Measurements from ENCODE around the gene PLET1.

PLET1 gene

DNA sequence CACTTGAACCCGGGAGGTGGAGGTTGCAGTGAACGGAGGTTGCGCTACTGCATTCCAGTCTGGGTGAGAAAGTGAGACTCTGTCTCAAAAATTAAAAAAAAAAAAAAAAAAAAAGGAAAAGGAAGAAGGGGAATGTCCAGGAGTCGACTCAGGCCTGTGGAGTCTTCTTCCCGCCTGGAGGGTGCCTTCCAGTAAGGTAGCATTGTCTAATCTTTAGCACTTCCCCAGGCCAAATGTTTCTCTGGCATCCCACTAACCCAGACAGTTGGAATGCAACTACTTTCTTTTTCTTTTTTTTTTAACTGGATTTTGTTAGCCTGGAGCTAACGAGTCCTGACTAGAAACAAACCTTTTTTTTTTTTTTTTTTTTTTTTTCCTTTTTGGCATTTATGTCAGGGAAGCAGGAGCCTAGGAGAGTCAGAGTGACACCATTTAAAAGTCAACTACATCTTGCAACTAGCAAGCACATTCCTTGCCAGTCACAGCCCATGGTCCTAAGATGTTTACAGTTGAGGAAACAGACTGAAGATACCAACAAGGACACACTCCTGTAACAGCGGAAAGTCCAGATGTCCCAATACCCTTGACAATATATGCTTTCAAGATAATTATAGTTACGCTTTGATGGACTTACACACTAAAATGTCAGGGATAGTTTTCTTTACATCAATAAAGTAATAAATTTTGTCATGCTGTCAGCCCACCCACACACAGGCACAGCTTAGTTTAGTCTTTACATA lies 10.6 kb downstream of the PLET1 start:
- TF ChIP-seq, protein P1, sequence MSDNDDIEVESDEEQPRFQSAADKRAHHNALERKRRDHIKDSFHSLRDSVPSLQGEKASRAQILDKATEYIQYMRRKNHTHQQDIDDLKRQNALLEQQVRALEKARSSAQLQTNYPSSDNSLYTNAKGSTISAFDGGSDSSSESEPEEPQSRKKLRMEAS (IDR thresholded peaks at IDR 0.05; ENCODE audit: low read depth, low read length), result no peak
- no peak for DNase-seq (ENCODE audit: low read depth)
- H3K4me3 ChIP-seq (ENCODE audit: low read depth, low read length), result no peak overlapping the region

DNA sequence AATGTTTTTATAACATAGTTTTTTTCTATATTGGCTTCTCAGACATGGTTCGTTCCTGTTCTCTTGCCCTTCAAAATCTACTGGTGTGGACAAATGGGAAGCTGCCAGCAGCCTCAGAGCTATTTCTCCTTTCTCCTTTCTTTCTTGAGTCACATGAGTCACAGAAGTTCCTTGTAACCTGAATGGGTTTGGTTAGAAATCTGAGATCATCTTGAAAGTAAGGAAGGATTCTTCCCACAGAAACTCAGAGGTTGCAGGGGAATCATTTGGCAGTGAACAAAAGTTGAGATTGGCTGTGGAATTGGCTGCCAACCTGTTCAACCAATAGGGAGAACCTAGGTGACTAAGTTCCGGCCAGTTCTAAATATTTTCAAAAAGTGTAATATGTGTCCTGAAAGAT lies 12.5 kb downstream of the PLET1 start:
- TF ChIP-seq POLR2A (IDR thresholded peaks at IDR 0.05; ENCODE audit: extremely low read depth, insufficient read length), result no peak
- TF ChIP-seq, protein P1 (IDR thresholded peaks at IDR 0.05; ENCODE audit: low read depth, low read length), result no peak
- TF ChIP-seq CTCF (IDR thresholded peaks at IDR 0.05; ENCODE audit: low read depth, low read length), result no peak
- TF ChIP-seq MYC (IDR thresholded peaks at IDR 0.05; ENCODE audit: low read depth, low read length), result no peak
- no peak for DNase-seq (ENCODE audit: low read depth)

DNA sequence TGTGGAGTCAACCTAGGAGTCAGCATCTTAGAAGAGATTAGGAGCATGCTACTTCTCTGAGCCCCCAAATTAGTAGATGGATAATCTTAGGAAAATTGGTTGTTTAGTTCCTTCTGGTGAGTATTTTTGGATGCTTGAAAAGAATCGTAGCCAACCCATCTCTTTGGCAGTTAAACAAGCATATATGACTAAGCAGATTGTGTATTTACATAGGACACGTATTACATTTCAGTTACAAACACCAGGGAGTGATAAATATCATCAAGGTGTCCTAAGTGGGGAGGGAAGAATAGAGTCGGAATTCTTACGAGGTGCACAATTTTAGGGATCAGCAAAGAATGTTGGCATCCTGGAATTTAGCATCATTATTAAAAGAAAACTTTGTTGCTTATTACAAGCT lies 13.5 kb downstream of the PLET1 start:
- DNase-seq (ENCODE audit: low read depth), result no peak
- no peak overlapping the region for H3K4me3 ChIP-seq (ENCODE audit: low read depth, low read length)
- no peak for TF ChIP-seq POLR2A (IDR thresholded peaks at IDR 0.05; ENCODE audit: extremely low read depth, insufficient read length)
- no peak for TF ChIP-seq MYC (IDR thresholded peaks at IDR 0.05; ENCODE audit: low read depth, low read length)
- TF ChIP-seq, protein P1 (IDR thresholded peaks at IDR 0.05; ENCODE audit: low read depth, low read length), result no peak

More for the DNA sequence above, 12.5 kb downstream of the PLET1 start:
- H3K4me3 ChIP-seq (ENCODE audit: low read depth, low read length), result no peak overlapping the region

- H3K4me3 ChIP-seq (ENCODE audit: low read depth, low read length), result no peak overlapping the region
- DNase-seq (ENCODE audit: low read depth), result no peak
- TF ChIP-seq, protein P1 (IDR thresholded peaks at IDR 0.05; ENCODE audit: low read depth, low read length), result no peak
- TF ChIP-seq MYC (IDR thresholded peaks at IDR 0.05; ENCODE audit: low read depth, low read length) (no peak), CTCF (IDR thresholded peaks at IDR 0.05; ENCODE audit: low read depth, low read length) (no peak), POLR2A (IDR thresholded peaks at IDR 0.05; ENCODE audit: extremely low read depth, insufficient read length) (no peak)
These were observed 19.2 kb downstream of the PLET1 start for GRCh38 chr11:112241486-112241885.

- no peak overlapping the region for H3K4me3 ChIP-seq (ENCODE audit: low read depth, low read length)
- no peak for DNase-seq (ENCODE audit: low read depth)
- TF ChIP-seq CTCF (IDR thresholded peaks at IDR 0.05; ENCODE audit: low read depth, low read length) (no peak), MYC (IDR thresholded peaks at IDR 0.05; ENCODE audit: low read depth, low read length) (no peak), POLR2A (IDR thresholded peaks at IDR 0.05; ENCODE audit: extremely low read depth, insufficient read length) (no peak)
- TF ChIP-seq, protein P1 (IDR thresholded peaks at IDR 0.05; ENCODE audit: low read depth, low read length), result no peak
These were observed 22.6 kb downstream of the PLET1 start for GRCh38 chr11:112238041-112238440.

DNA sequence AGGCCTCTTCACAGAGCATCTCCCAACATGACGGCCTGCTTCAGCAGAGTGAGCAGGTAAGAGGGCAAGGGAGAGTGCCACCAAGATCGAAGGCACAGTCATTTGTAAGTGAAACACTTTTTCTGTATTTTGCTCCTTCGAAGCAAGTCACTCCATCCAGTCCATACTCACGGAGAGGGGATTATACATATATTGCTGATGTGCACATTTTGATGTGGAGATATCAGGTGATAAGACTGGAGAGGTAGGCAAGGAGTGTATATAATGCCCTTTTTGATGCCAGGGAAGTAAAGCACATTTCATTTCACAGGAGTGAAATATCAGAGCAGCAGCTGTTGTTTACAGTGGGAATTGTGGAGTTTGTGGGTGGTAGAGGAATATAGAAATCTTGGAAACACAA lies 23.2 kb downstream of the PLET1 start:
- TF ChIP-seq POLR2A (IDR thresholded peaks at IDR 0.05; ENCODE audit: extremely low read depth, insufficient read length) (no peak), MYC (IDR thresholded peaks at IDR 0.05; ENCODE audit: low read depth, low read length) (no peak), CTCF (IDR thresholded peaks at IDR 0.05; ENCODE audit: low read depth, low read length) (no peak)
- TF ChIP-seq, protein P1 (IDR thresholded peaks at IDR 0.05; ENCODE audit: low read depth, low read length), result no peak
- no peak for DNase-seq (ENCODE audit: low read depth)
- H3K4me3 ChIP-seq (ENCODE audit: low read depth, low read length), result no peak overlapping the region
